Suprapubic skin (tissue), 4 donors: ENCODE results near the gene ZRANB1.

Experiments used
- EP300 ChIP-seq: sonication (generic); formaldehyde crosslinking; IDR thresholded peaks from one replicate; pipeline ENCODE4 v1.6.1; 2017; ENCODE audit warnings: antibody characterized with exemption
- POLR2A ChIP-seq, 2 donors: fragments of 450-650 bp; IDR thresholded peaks; one replicate each; pipeline ENCODE4 v1.6.1; 2017; ENCODE audit warnings: antibody characterized with exemption in 2 of 2, mild to moderate bottlenecking in 2 of 2, moderate library complexity in 2 of 2
- POLR2AphosphoS5 ChIP-seq, 3 donors: sonication (generic); formaldehyde crosslinking; IDR thresholded peaks; one replicate each; pipeline ENCODE4 v1.6.1; 2017; ENCODE audit warnings: antibody characterized with exemption in 3 of 3
- TF ChIP-seq, protein P1 (sequence below), 2 donors: fragments of 200-600 bp in 1 of 2; fragments of 450-650 bp in 1 of 2; sonication (generic) in 1 of 2; IDR thresholded peaks; one replicate each; pipeline ENCODE4 v1.5.1; 2016 to 2019; ENCODE audit warnings: antibody characterized with exemption in 2 of 2, mild to moderate bottlenecking in 1 of 2, moderate library complexity in 1 of 2

DNA sequence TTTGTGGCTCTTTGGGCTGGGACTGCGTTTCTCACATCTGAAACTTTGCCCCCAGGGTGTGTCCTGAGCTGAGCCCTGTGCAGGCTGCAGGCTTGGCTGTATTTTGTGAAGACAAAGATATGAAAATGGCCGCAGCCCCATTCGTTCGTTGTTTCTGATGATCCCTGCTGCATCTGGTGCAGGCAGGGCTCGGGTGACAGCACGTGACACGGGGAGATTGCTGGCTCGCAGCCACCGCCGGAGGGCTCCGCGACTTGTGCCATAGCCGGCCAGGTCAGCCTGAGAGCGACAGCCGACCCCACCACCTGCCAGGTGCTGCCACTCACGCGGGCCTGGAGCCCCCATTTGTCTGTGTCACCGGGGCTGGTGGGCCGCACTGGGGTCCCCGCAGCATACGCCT is 81.3 kb downstream of the ZRANB1 start:
- TF ChIP-seq, protein P1, sequence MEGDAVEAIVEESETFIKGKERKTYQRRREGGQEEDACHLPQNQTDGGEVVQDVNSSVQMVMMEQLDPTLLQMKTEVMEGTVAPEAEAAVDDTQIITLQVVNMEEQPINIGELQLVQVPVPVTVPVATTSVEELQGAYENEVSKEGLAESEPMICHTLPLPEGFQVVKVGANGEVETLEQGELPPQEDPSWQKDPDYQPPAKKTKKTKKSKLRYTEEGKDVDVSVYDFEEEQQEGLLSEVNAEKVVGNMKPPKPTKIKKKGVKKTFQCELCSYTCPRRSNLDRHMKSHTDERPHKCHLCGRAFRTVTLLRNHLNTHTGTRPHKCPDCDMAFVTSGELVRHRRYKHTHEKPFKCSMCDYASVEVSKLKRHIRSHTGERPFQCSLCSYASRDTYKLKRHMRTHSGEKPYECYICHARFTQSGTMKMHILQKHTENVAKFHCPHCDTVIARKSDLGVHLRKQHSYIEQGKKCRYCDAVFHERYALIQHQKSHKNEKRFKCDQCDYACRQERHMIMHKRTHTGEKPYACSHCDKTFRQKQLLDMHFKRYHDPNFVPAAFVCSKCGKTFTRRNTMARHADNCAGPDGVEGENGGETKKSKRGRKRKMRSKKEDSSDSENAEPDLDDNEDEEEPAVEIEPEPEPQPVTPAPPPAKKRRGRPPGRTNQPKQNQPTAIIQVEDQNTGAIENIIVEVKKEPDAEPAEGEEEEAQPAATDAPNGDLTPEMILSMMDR (IDR thresholded peaks at IDR 0.05): no peak
- TF ChIP-seq POLR2A (IDR thresholded peaks at IDR 0.05): no peak
- TF ChIP-seq POLR2AphosphoS5 (IDR thresholded peaks at IDR 0.05): no peak
- no peak for TF ChIP-seq EP300
